Measurements from ENCODE around the gene PALM. TPM values are rescaled to one million over a fixed set of nuclear protein-coding genes. Genes with fewer than 3 reads are reported as not detected.

PALM gene
- total and polyA plus RNA-seq, 9 of the 15 experiments (the other 6 are each of a cell fraction or from before 2014, with no cell fraction given): 0.04 to 6.6 (median 1.7) TPM

GRCh38 chr19:792306-792885 lies 83.7 kb downstream of the PALM start (continued):
- TF ChIP-seq ETV5 (CRISPR knock-in tag; IDR thresholded peaks at IDR 0.05; ENCODE audit: low read depth): peak; percentile 30; the same call in 1 of the 2 replicates
- TF ChIP-seq ZNF134 (CRISPR knock-in tag; conservative IDR thresholded peaks at IDR 0.05): no peak
- TF ChIP-seq SPI1 (IDR thresholded peaks at IDR 0.05; ENCODE audit: borderline replicate concordance, low read depth, low read length): peak; percentile 77
- TF ChIP-seq SP1 (CRISPR knock-in tag; IDR thresholded peaks at IDR 0.05): peak; percentile 52; the same call in 1 of the 2 replicates
- TF ChIP-seq SIN3A (IDR thresholded peaks at IDR 0.05; ENCODE audit: borderline replicate concordance in 2 of 2, control insufficient read depth in 1 of 2, low read depth in 2 of 2, low read length in 2 of 2): no peak

GRCh38 chr19:793806-794205 lies 85.1 kb downstream of the PALM start:
- 98% methylated on average over 11 of the region's 12 CpGs for WGBS (ENCODE audit: insufficient coverage, low coverage, missing lambda C conversion rate)
- Histone ChIP-seq H3K4me3 (no peak overlapping the region), H3K36me3 (ENCODE audit: control insufficient read depth, insufficient read depth, low read length) (peaks cover 8% of the 10 kb centered on the region; the same call in 1 of the 3 replicates), H3K79me2 (ENCODE audit: control insufficient read depth, insufficient read depth, low read length) (peaks cover 33% of the 10 kb centered on the region), H2AFZ (ENCODE audit: low read depth, low read length) (peak overlapping the region; percentile 21; the same call in 1 of the 2 replicates), H3K4me1 (replicated peaks in 1 of 2; ENCODE audit: control insufficient read depth in 2 of 2, insufficient read depth in 2 of 2, low read length in 2 of 2) (peaks cover 39 to 81% of the 10 kb centered on the region in 2 experiments), H3K9me1 (ENCODE audit: control insufficient read depth, insufficient read depth, low read length) (no peaks in the 10 kb centered on the region), H3K9ac (ENCODE audit: insufficient read depth in 1 of 2, low read depth in 2 of 2, low read length in 2 of 2) (peak overlapping the region in 1 of 2 experiments; percentile 36; a peak in 1 of 4 replicates), H3K4me2 (ENCODE audit: insufficient read depth, low read length) (no peak overlapping the region), H3K9me3 (replicated peaks; ENCODE audit: control insufficient read depth, insufficient read depth, low read depth, low read length) (peaks cover 3% of the 10 kb centered on the region; the same call in 1 of the 2 replicates), H4K20me1 (replicated peaks; ENCODE audit: control insufficient read depth, insufficient read depth, low read length) (peaks cover 8% of the 10 kb centered on the region), H3K27ac (ENCODE audit: extremely low read depth, low read depth, low read length) (no peak overlapping the region), H3K27me3 (ENCODE audit: control insufficient read depth in 2 of 2, insufficient read depth in 2 of 2, low read length in 2 of 2) (no peaks in the 10 kb centered on the region)
- ATAC-seq (no peak), FAIRE-seq (no peak), DNase-seq (ENCODE audit: extremely low read depth in 1 of 4, low spot score in 3 of 4) (no peak)
- POLR2A ChIA-PET: no interaction called here
- CTCF ChIA-PET (ENCODE audit: low intra/inter-chr PET ratio): no interaction called here
- TF ChIP-seq TCF7L2 (IDR thresholded peaks at IDR 0.05; ENCODE audit: low read depth, low read length) (no peak), RBBP5 (IDR thresholded peaks at IDR 0.05; ENCODE audit: borderline replicate concordance, insufficient read depth, low read length, poor library complexity, severe bottlenecking) (no peak), DIDO1 (tag; IDR thresholded peaks at IDR 0.05; ENCODE audit: low read depth) (no peak), MED1 (CRISPR knock-in tag; IDR thresholded peaks at IDR 0.05; ENCODE audit: borderline replicate concordance) (0 out of 2 replicates have a peak, but pooled peaks have one; percentile 18), MAFG (tag; conservative IDR thresholded peaks at IDR 0.05) (no peak), CBFA2T2 (conservative IDR thresholded peaks at IDR 0.05) (no peak), ZBTB33 (CRISPR knock-in tag; IDR thresholded peaks at IDR 0.05) (peak; percentile 61), NFIC (IDR thresholded peaks at IDR 0.05) (no peak), ZSCAN29 (IDR thresholded peaks at IDR 0.05) (no peak)
- BruUV-seq (replicated peaks): no TSS peak
- intact Hi-C loops (cut with micrococcal nuclease) (no loop called here), in situ Hi-C loops (cut with MboI) (no loop called here)

Measured in K562 (cell line).